BJ (cell line): ENCODE measurements around the gene AAGAB. TPM values are rescaled to one million over a fixed set of nuclear protein-coding genes. Genes with fewer than 3 reads are reported as not detected.

Experiments used
- CTCF ChIA-PET: fragments of 350-600 bp; formaldehyde crosslinking; extraction: SDS; loops from one replicate; lab custom pipeline; 2021; ENCODE audit warnings: antibody characterized with exemption, inconsistent platforms; lab: Yijun Ruan, JAX
- POLR2A ChIA-PET: fragments of 300-600 bp; sonication (Branson Sonifier 250); formaldehyde crosslinking; extraction: SDS; loops from one replicate; lab custom pipeline; 2021; ENCODE audit warnings: antibody characterized with exemption; lab: Charles Lee
- DNase-seq: peaks from one replicate; pipeline ENCODE4 v3.0.0-alpha.2; 2011; ENCODE audit warnings: low read depth
- H3K27me3 ChIP-seq: 2 replicates; pipeline ENCODE4 v1.6.0; 2011; ENCODE audit warnings: low read length; ENCODE audit not compliant: control insufficient read depth, insufficient read depth
- H3K36me3 ChIP-seq: 2 replicates; pipeline ENCODE4 v1.5.1; 2011; ENCODE audit warnings: low read length; ENCODE audit not compliant: control insufficient read depth, insufficient read depth
- H3K4me3 ChIP-seq: 2 replicates; pipeline ENCODE4 v1.5.1; 2011; ENCODE audit warnings: low read depth, mild to moderate bottlenecking, control low read depth, low read length
- CTCF ChIP-seq: IDR thresholded peaks from 2 replicates; pipeline ENCODE4 v1.5.1; 2011; ENCODE audit warnings: low read depth, mild to moderate bottlenecking, control low read depth, inconsistent platforms, low read length, moderate library complexity; ENCODE audit not compliant: insufficient read depth
- polyA plus RNA-seq: library from polyadenylated mRNA; depleted of rRNA; stranded (reverse); fragments of >200 nt; gene quantifications from 2 replicates; pipeline ENCODE4 v1.2.3, GENCODE V29; 2011

AAGAB gene
- polyA plus RNA-seq, 1 experiment, result 28.4 TPM

GRCh38 chr15:67210555-67211168, 43.8 kb downstream of the AAGAB start:
- Histone ChIP-seq H3K27me3 (no peaks in the 10 kb centered on the region), H3K36me3 (no peaks in the 10 kb centered on the region; the same call in 1 of the 2 replicates), H3K4me3 (no peak overlapping the region)
- no peak for TF ChIP-seq CTCF
- DNase-seq, result no peak
- CTCF ChIA-PET, result interaction anchor here (1.1 kb wide), 1 partner anchor 8 kb away, joined by 3 read pairs; no protein-coding TSS in a partner anchor
- POLR2A ChIA-PET, result no interaction called here

- ChIA-PET POLR2A (no interaction called here), CTCF (interaction anchor here (0.6 to 1.4 kb wide), 4 partner anchors 9 to 17 kb away, joined by 3 to 9 read pairs (median 3); no protein-coding TSS in a partner anchor)
- DNase-seq, result no peak
- no peak overlapping the region for H3K4me3 ChIP-seq
- H3K36me3 ChIP-seq, result no peaks in the 10 kb centered on the region; the same call in none of the 2 replicates
- TF ChIP-seq CTCF, result no peak
- no peaks in the 10 kb centered on the region for H3K27me3 ChIP-seq
Observed at GRCh38 chr15:67208396-67208795, 46.1 kb downstream of the AAGAB start.

GRCh38 chr15:67207555-67208207, 46.8 kb downstream of the AAGAB start:
- CTCF ChIA-PET, result interaction anchor here (0.6 kb wide), 1 partner anchor 15 kb away, joined by 3 read pairs; no protein-coding TSS in a partner anchor
- POLR2A ChIA-PET, result no interaction called here
- DNase-seq, result no peak
- Histone ChIP-seq H3K4me3 (no peak overlapping the region), H3K36me3 (no peaks in the 10 kb centered on the region; the same call in none of the 2 replicates), H3K27me3 (no peaks in the 10 kb centered on the region)
- TF ChIP-seq CTCF, result no peak

GRCh38 chr15:67202991-67203390, 51.5 kb downstream of the AAGAB start:
- H3K36me3 ChIP-seq, result peaks cover 2% of the 10 kb centered on the region
- H3K27me3 ChIP-seq, result no peaks in the 10 kb centered on the region
- ChIA-PET POLR2A (no interaction called here), CTCF (interaction anchor here (1.3 kb wide), 1 partner anchor 8 kb away, joined by 3 read pairs; no protein-coding TSS in a partner anchor)
- H3K4me3 ChIP-seq, result no peak overlapping the region
- no peak for TF ChIP-seq CTCF
- no peak for DNase-seq

GRCh38 chr15:67202091-67202490, 52.4 kb downstream of the AAGAB start:
- POLR2A ChIA-PET, result no interaction called here
- Histone ChIP-seq H3K27me3 (no peaks in the 10 kb centered on the region), H3K4me3 (no peak overlapping the region), H3K36me3 (peaks cover 2% of the 10 kb centered on the region)
- TF ChIP-seq CTCF, result no peak
- no peak for DNase-seq
- CTCF ChIA-PET, result interaction anchor here (1.2 to 1.3 kb wide), 2 partner anchors 9 to 10 kb away, joined by 3 to 4 read pairs; no protein-coding TSS in a partner anchor
